Endothelial cell of umbilical vein (primary cell): Measurements from ENCODE around the gene RELN. TPM values are rescaled to one million over a fixed set of nuclear protein-coding genes. Genes with fewer than 3 reads are reported as not detected.

Source experiments
- BruUV-seq: library from RNA; stranded (reverse); fragments of 400-500 nt; replicated peaks from 2 replicates; lab custom pipeline; 2021; lab: Mats Ljungman, UMichigan
- CTCF ChIA-PET: fragments of 300-600, 350-600 bp; sonication (Branson Sonifier 250); formaldehyde crosslinking; loops from one replicate; lab custom pipeline; 2021; ENCODE audit warnings: antibody characterized with exemption, inconsistent platforms; lab: Charles Lee
- POLR2A ChIA-PET: fragments of 300-600, 350-600 bp; sonication (Branson Sonifier 250); formaldehyde crosslinking; loops from one replicate; lab custom pipeline; 2021; ENCODE audit warnings: antibody characterized with exemption, inconsistent platforms; lab: Charles Lee
- DNase-seq: peaks from one replicate; pipeline ENCODE4 v3.0.0-alpha.2; 2011; ENCODE audit warnings: low read depth, low spot score
- FAIRE-seq: peaks from 2 replicates; lab custom pipeline; 2011; peaks lifted over from hg19 to GRCh38; lab: Jason Lieb, UNC
- H2AFZ ChIP-seq: 2 replicates; pipeline ENCODE4 v1.6.0; 2012; ENCODE audit warnings: low read depth, low read length, control low read depth, inconsistent platforms
- H3K27ac ChIP-seq: 2 replicates; pipeline ENCODE4 v1.5.1; 2011; ENCODE audit warnings: low read depth, mild to moderate bottlenecking, control low read depth, low read length, moderate library complexity; ENCODE audit not compliant: insufficient read depth
- H3K27me3 ChIP-seq, 2 experiments: 2 replicates each; pipeline versions ENCODE4 v1.6.0 to v1.6.1; 2011; ENCODE audit warnings: low read length in 2 of 2, mixed read lengths in 1 of 2; ENCODE audit not compliant: control insufficient read depth in 2 of 2, insufficient read depth in 2 of 2
- H3K36me3 ChIP-seq, 2 experiments: 2 replicates in 1 of 2; 3 replicates in 1 of 2; pipeline ENCODE4 v1.5.1; 2011; ENCODE audit warnings: low read length in 2 of 2, mild to moderate bottlenecking in 1 of 2, moderate library complexity in 1 of 2; ENCODE audit not compliant: control insufficient read depth in 2 of 2, insufficient read depth in 2 of 2; ENCODE audit errors: extremely low read depth in 1 of 2
- H3K4me1 ChIP-seq: 3 replicates; pipeline ENCODE4 v1.5.1; 2011; ENCODE audit warnings: mild to moderate bottlenecking, low read length; ENCODE audit not compliant: control insufficient read depth, insufficient read depth; ENCODE audit errors: extremely low read depth
- H3K4me2 ChIP-seq: 2 replicates; pipeline ENCODE4 v1.6.1; 2011; ENCODE audit warnings: low read length, control low read depth, mixed read lengths; ENCODE audit not compliant: insufficient read depth
- H3K4me3 ChIP-seq, 3 experiments: fragments of 200-600 bp in 1 of 3; sonication (generic), shearing (Covaris generic) in 1 of 3; replicated peaks in 1 of 3; 2 replicates each; pipeline ENCODE4 v1.5.1; 2011 to 2016; ENCODE audit warnings: control low read depth in 3 of 3, low read length in 3 of 3, mild to moderate bottlenecking in 2 of 3, inconsistent platforms in 1 of 3, low read depth in 1 of 3, moderate library complexity in 1 of 3; ENCODE audit not compliant: insufficient read depth in 1 of 3
- H3K79me2 ChIP-seq: 2 replicates; pipeline ENCODE4 v1.6.0; 2012; ENCODE audit warnings: low read length, inconsistent platforms; ENCODE audit not compliant: control insufficient read depth, insufficient read depth
- H3K9ac ChIP-seq: replicated peaks from 2 replicates; pipeline ENCODE3; 2011; ENCODE audit warnings: low read length, control low read depth; ENCODE audit not compliant: insufficient read depth; ENCODE audit errors: extremely low read depth
- H3K9me1 ChIP-seq: replicated peaks from 3 replicates; pipeline ENCODE4 v1.6.0; 2011; ENCODE audit warnings: mild to moderate bottlenecking, low read length; ENCODE audit not compliant: control insufficient read depth, insufficient read depth; ENCODE audit errors: extremely low read depth
- H3K9me3 ChIP-seq: replicated peaks from 2 replicates; pipeline ENCODE4 v1.5.1; 2012; ENCODE audit warnings: low read length, inconsistent platforms; ENCODE audit not compliant: control insufficient read depth, insufficient read depth
- H4K20me1 ChIP-seq: replicated peaks from 2 replicates; pipeline ENCODE3; 2011; ENCODE audit warnings: mild to moderate bottlenecking, low read length; ENCODE audit not compliant: control insufficient read depth, insufficient read depth; ENCODE audit errors: extremely low read depth
- CTCF ChIP-seq, 2 donors: IDR thresholded peaks; 1 replicate in 1 of 2; 2 replicates in 1 of 2; pipeline ENCODE4 v1.5.1; 2011; ENCODE audit warnings: low read length in 2 of 2, mild to moderate bottlenecking in 2 of 2, moderate library complexity in 2 of 2, control low read depth in 1 of 2, inconsistent platforms in 1 of 2, low read depth in 1 of 2; ENCODE audit not compliant: insufficient read depth in 1 of 2; ENCODE audit errors: extremely low read depth in 1 of 2
- EZH2 ChIP-seq: IDR thresholded peaks from 2 replicates; pipeline ENCODE4 v1.6.1; 2012; ENCODE audit warnings: borderline replicate concordance, low read depth, mild to moderate bottlenecking, moderate library complexity, low read length, inconsistent platforms; ENCODE audit not compliant: severe bottlenecking
- FOS ChIP-seq: IDR thresholded peaks from 2 replicates; pipeline ENCODE4 v1.6.1; 2011; ENCODE audit warnings: mild to moderate bottlenecking, low read length, moderate library complexity, borderline replicate concordance; ENCODE audit not compliant: insufficient read depth
- GATA2 ChIP-seq: IDR thresholded peaks from 2 replicates; pipeline ENCODE4 v1.7.0; 2011; ENCODE audit warnings: low read depth, mild to moderate bottlenecking, moderate library complexity, mixed read lengths, low read length; ENCODE audit not compliant: insufficient read length, insufficient read depth
- JUN ChIP-seq: IDR thresholded peaks from 2 replicates; pipeline ENCODE4 v1.6.1; 2011; ENCODE audit warnings: borderline replicate concordance, low read depth; ENCODE audit not compliant: insufficient read length, insufficient read depth
- MAX ChIP-seq: IDR thresholded peaks from 2 replicates; pipeline ENCODE4 v1.6.1; 2011; ENCODE audit not compliant: insufficient read depth, insufficient read length
- MYC ChIP-seq: IDR thresholded peaks from one replicate; pipeline ENCODE4 v1.6.1; 2011; ENCODE audit warnings: mild to moderate bottlenecking, low read depth, low read length
- POLR2A ChIP-seq: IDR thresholded peaks from 2 replicates; pipeline ENCODE4 v1.6.1; 2012; ENCODE audit warnings: low read depth, mild to moderate bottlenecking, control low read depth, low read length
- POLR2AphosphoS5 ChIP-seq: IDR thresholded peaks from 2 replicates; pipeline ENCODE4 v1.6.1; 2012; ENCODE audit warnings: low read depth, mild to moderate bottlenecking, control low read depth, low read length, moderate library complexity; ENCODE audit not compliant: insufficient read depth
- dilution Hi-C: fragments of 300-500 bp; cut with MboI; formaldehyde crosslinking; loops from one replicate; pipeline ENCODE4 v1.15.0; 2019; ENCODE audit warnings: low sequenced_read_pairs; ENCODE audit not compliant: extremely low pct_ligation_motif_present
- intact Hi-C: fragments of 100-400 bp; cut with micrococcal nuclease; formaldehyde crosslinking; loops from one replicate; pipeline ENCODE4 v1.10.0; 2022
- polyA plus RNA-seq, 4 experiments: library from polyadenylated mRNA; depleted of rRNA in 3 of 4; stranded (reverse) in 3 of 4; unstranded in 1 of 4; fragments of >200 nt; gene quantifications; 2 replicates each; pipeline versions ENCODE4 v1.2.1 to v1.2.3, GENCODE V29; 2011 to 2012; ENCODE audit warnings: missing spikeins in 1 of 4
- total RNA-seq: library from RNA; stranded (reverse); gene quantifications from 2 replicates; pipeline ENCODE4 v1.2.3, GENCODE V29; 2021

Gene RELN
- total and polyA plus RNA-seq, 2 donors (not counting 3 experiments of a cell fraction or from before 2014, with no cell fraction given): 0.15 to 0.22 TPM

- H3K4me2 ChIP-seq: no peak overlapping the region
- H4K20me1 ChIP-seq: no peaks in the 10 kb centered on the region
- POLR2A ChIA-PET: no interaction called here
- DNase-seq (no peak), FAIRE-seq (no peak)
- no peaks in the 10 kb centered on the region for H3K9me1 ChIP-seq
- CTCF ChIA-PET: interaction anchor here (1.8 kb wide), 1 partner anchor 12 kb away, joined by 6 read pairs; no protein-coding TSS in a partner anchor
- intact Hi-C loops: no loop called here
- H3K4me3 ChIP-seq: no peak overlapping the region
- BruUV-seq: no TSS peak
- no peaks in the 10 kb centered on the region for H3K4me1 ChIP-seq
- no peak overlapping the region for H3K9ac ChIP-seq
- H3K79me2 ChIP-seq: no peaks in the 10 kb centered on the region
- no peaks in the 10 kb centered on the region for H3K36me3 ChIP-seq
- peaks cover 2 to 8% of the 10 kb centered on the region in 2 experiments for H3K27me3 ChIP-seq
- TF ChIP-seq GATA2 (no peak), EZH2 (no peak), FOS (no peak), CTCF (IDR thresholded peaks at IDR 0.05; ENCODE audit: extremely low read depth in 1 of 2, insufficient read depth in 1 of 2, low read depth in 1 of 2, low read length in 2 of 2) (no peak), POLR2AphosphoS5 (no peak), MYC (no peak), MAX (no peak), JUN (no peak), POLR2A (no peak)
- no peak overlapping the region for H2AFZ ChIP-seq
- no peak overlapping the region for H3K27ac ChIP-seq
- dilution Hi-C loops: no loop called here
- H3K9me3 ChIP-seq: no peaks in the 10 kb centered on the region
Measured at GRCh38 chr7:103560136-103560535, 429.3 kb downstream of the RELN start.
